NCI-H748 (cell line): ENCODE measurements around the gene LOXHD1.

Experiments used
- DNase-seq: peaks from one replicate; lab custom pipeline; 2025; ENCODE audit not compliant: unreplicated experiment; lab: John Stamatoyannopoulos, UW

Gene LOXHD1

DNA sequence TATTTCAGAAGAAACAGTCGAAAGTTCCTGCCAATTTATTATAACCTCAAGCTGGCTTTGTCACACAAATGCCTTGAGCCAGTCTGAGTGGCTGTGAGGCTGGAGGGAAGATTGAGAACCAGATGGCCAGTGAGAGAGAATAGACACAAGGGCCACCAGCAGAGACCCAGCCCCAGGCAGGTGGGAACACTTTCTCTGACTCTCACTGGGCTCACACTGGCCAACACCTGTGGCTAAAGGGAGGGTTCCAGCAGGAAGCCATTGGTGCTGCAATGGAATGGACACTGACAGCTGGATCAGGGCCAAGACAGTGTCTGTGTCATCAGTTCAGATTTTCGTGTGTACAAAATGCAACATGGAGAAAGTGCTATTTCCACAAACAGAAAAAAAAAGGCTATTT is 29.9 kb downstream of the LOXHD1 start:
- no peak for DNase-seq

DNA sequence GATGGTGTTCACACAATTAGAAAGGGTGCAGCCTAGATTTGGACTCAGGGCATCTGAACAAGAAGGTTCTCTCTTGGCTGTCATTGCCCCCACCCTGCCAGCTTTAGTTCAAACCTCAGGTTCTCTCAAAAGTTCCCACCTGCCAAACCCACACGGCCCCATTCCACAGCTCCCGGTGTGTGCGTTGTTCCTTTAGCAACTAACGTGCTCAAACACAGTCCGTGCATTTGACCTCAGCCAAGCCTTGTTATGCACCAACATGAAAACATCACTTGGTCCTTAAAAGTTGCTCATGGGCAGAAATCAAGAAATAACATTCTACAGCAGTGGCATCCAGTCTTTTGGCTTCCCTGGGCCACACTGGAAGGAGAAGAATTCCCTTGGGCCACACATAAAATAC is 32.0 kb downstream of the LOXHD1 start:
- no peak for DNase-seq

DNA sequence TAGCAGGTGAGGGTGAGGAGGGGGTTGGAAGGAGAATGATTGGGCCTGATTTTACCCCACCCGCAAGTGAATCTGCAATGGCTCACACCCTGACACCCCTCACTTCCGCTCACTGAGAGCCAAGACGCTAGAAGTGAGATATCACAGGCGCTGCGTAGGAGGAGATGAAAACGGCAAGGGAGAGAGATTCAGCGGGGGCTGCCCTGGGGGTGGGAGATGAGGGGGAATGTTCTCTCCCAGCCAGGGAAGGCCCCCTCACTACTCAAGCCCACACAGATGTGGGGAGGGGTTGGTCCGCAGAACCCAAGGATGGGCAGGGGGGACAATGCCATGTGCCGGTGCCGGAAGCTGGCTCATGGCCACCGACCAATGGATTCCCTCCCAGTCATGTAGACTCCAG is 32.9 kb downstream of the LOXHD1 start:
- no peak for DNase-seq

DNA sequence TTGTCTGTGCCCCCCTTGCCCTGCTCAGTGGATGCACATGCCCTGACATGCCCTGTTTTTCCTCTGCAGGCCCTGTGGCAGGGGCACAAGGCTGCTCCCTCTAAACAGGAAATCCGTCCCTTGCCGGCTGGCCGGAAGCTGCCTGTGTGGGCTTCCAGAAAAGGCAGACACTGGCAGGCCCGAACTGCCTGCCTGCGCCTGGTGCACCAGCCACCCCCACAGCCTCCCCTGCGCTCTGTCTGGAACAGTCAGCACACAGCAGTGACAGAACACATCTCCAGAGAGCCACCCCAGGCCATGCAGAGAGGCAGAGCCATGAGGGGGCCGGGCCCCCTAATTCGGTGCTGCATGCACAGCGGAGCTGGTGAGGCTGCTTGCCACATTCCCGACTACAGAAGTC is 33.5 kb downstream of the LOXHD1 start:
- DNase-seq, result no peak

DNA sequence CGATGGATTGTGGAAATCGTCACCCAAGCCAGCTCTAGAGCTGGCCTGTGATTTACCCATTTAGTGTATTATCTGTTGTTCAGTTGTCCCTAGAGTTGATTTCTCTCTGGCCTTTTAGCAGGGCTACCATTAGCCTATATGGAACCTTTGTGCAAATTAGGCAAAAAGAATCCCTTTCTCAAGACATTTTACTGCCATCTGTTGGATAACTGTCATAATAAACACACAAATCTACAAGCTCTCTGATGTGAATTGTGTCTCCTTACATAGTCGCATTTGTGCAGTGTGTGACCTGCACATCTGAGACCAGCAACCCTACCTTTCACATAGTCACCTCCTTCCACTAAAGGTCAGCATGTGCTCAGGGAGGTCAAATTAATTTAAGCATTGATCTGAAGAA is 34.0 kb downstream of the LOXHD1 start:
- DNase-seq, result peak; percentile 31

DNA sequence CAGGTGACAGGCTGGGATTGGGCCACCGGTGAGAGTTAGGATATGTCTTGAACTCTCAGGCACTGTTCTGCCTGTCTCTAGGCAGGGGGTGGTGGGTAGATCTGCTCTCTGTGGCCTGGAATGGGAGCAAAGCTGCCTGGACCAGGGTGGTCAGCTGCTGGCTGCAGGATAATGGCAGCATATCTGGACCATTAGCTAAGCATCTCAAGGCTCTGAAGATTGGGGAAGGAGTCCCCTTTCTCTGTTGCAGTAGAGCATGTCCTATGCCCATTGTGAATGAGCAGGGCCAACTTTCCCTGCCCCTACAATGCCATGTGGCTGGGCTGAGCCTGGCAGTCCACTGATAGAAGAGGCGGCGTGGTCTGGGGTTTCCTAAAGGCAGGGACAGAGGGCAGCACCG is 34.6 kb downstream of the LOXHD1 start:
- no peak for DNase-seq

DNA sequence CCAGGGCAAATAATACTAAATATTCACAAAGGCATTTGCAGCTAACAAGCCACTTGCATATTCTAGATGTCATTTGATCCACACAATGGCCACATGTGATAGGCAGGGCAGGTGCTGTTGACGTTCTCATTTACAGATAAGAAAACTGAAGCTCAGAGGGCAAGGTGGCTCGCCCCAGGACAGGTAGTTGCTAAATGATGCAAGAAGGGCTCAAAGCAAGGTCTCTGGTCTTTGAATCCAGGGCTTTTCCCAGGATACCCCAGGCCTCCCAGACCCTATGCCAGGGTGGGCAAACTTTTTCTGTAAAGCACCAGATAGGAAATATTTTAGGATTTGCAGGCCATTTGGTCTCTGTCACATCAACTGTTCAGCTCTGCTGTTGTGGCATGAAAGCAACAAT is 35.1 kb downstream of the LOXHD1 start:
- DNase-seq, result no peak

DNA sequence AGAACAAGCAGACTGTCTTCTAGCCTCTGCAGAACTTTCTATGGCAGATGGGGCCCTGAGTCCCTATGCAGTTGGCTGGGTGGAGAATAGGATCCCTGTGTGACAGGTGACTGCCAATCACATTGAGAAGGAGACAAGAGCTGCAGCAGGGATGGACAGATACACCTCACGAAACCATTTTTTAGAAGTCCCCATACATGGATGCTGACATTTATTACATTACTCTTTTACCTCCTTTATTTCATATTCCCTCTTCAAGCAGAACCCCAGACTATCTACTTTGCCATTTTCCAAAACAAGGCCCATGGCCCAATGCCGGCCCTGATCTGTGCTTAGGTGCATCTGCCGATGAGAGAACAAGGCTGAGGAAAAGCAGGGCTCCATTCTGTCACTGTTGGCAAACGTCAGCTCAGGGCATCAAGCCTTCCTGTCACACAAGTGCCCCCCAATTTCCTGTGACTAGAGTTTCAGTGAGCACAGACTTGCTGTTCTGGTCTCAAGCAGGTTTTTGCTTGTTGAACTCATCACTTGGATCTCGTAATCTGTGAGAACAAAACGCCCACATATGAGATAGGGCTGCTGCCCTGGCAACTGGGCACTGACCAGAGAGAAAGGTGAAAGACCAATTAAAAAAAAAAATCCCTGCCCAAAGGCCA is 35.8 kb downstream of the LOXHD1 start:
- DNase-seq, result no peak

DNA sequence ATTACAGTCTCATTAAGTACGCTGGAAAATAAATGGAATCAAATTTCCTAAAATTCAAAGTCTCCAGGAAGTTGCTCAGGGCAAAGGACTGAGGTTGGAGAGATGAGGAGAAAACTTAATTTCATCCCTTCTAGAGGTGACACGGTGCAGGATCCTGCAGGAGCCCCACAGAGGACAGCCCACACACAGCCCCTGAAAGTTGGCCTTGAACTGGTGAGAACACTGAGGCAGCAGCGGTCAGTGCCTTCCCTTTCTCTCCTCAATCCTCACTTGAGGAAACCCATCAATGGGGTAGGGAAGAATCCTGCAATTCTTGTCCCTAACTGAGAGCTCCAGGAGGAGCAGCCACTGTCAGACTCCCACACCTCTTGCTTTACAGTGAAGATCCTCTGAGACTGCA is 37.5 kb downstream of the LOXHD1 start:
- no peak for DNase-seq

DNA sequence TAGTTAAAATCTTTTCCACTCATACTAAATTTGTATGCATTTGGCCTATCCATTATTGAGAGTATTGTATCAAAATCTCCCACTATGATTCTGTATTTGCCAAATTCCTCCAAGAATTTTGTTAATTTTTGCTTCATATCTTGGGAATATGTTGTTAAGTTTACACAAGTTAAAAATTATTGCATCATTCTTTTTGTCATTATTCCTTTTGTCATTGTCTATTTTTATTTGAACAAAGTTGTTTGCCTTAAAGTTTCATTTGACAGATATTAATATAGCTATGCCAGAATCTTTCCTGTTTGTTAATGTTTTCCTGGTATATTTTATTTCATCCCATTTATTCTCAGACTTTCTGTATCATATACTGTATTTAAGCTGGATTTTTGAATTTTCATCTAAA is 41.3 kb downstream of the LOXHD1 start:
- no peak for DNase-seq

DNA sequence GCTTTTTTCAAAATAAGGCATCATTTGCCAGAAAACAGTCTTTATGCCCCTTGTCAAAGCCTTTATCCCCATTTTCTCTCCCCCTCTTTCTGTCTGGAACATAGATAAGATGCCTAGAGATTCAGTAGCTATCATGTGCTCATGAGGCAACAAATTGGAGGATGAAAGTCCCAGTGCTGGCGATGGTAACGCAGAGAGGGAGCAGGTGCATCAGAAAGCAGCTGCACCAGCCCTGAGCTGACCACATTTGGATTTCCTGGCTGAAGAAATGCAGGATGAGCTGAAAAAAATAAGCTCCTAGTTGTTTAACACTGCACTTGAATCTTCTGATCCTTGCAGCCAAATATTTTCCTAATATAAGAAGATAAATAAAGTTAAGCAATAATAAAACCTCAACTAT is 48.0 kb downstream of the LOXHD1 start:
- DNase-seq, result no peak

DNA sequence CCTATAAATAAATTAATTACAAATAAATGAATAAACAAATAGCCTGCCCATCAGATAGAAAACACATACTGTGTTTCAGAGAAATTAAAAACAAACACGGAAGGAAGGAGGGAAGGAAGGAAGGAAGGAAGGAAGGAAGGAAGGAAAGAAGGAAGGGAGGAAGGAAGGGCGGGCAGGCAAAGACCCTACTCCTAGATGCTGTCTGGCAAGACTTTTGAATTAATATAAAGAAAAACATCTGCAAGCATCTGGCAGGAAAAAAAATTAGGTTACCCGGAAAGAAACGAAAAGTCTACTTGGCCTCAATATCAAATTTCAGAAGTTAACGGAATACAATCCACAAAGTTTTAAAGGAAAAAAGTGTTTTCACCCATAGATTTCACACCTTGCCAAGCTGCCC is 49.1 kb downstream of the LOXHD1 start:
- DNase-seq, result no peak

DNA sequence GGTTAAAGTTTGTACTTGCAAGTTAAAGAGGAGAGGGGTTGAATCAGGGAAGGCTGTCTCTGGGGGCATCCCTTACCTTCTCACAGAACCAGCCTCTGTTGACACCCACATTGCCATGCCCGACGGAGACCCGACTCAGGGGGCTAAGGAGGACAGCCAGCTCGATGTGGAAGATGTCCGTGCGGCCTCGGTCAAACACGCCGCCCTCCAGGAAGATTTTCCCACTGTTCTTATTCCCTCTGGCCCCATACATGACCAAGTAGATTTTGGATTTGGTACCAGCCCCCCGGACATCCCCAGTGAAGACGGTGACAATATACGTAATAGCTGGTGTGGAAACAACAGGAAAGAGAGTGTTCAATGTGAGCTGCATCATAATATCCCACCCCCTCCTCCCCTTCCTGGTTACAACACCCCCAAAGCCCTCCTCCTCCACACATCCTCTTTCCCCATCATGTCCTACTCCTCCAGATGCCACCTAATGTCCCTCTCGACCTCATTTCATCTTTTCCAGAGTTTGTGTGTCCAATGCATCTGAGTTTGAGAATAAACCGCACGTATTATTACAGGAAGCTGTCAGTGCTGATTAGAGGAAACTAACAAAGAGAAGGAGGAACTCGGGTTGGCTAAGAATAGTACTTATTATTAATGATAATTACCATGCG is 55.7 kb downstream of the LOXHD1 start:
- no peak for DNase-seq

DNA sequence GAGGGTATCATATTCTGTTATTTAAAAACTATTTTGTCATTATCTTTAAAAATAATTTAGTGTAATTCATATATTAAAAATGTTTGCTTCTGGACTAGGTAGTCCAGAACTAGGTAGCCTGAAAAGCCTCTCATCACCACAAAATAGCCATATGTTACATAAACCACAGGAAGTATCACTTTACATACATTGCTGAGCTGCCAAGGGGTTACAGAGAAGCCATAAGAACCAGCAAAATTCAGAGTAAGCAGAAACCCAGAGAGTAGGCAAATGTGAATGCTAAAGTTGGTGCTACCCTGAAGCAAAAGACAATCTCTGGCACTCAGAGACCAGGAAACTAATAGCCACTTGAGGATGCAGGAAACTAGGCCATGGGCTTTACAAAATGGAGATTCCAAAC is 60.9 kb downstream of the LOXHD1 start:
- DNase-seq, result peak; percentile 10

DNA sequence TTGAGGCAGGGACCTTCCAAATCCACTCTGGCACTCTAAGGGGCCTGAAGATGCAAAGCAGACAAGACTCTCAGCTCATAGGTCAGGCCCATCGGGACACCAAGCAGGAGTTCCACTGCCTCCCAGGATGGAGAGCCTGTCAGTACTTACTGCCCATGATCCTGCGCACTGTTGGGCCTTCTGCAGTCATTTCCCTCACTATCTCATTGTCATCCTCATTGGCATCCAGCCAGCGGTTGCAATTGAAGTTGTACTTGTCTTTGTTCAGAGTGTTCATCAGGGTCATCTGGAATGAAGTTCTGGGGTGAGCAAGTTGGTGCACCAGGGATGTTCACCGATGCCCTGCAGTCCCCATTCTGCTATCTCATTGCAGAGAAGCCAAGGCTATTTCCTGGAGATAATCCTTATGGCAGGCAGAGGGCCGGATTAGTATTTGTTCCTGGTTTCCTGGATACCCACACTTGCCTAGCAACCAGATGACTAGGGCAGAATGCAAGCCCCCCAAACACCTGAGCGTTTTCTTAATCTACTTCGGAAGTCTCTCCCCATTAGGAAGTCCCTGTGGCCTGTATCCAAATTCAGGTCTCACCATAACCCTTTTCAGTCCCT is 65.1 kb downstream of the LOXHD1 start:
- DNase-seq, result peak; percentile 18

DNA sequence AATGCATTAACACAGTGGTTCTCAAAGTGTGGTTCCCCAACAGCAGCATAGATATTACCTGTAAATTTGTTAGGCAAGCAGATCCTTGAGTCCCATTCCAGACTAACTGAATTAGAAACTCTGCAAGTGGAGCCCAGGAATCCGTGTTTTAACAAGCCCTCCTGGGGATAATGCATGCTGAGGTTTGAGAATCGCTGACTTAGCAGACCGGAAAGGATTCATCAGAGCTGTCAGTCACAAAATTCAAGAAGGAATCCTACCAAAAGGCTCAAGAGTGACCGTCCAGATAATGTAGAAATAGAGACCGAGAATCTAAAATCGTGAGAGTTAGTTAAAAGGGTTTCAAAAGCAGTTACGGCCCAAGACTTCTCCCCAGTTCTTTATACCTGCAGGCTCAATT is 66.9 kb downstream of the LOXHD1 start:
- no peak for DNase-seq

DNA sequence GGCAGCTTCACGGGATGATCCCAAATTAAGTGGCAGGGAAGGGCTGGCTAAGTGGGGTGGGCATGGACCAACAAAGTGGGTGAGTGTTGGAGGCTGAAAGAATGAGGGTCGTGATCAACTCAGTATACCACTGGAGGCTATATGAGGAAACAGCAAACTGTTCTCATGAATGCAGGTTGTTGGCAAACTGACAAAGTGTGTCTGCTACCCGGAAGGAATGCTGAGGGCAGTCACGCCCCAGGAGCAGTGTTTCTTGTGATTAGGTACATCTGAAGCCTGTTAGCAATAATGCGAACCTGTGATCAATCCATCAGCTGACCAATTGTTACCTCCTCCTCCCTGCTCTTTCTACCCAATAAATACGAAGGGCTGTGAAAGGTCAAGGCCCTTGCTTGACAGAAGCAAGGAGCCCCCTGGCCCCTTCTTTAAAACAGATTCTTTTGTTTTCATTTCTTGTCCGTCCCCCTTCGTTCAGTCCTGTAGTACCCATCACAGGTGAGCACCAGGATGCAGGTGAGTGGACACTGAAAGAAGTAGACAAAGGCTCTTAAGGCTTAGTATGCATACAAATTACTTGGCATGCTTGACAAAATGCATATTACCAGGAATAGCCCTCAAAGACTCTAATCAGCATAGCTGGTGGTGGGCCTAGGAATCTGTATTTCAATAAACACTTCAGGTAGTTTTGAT is 67.9 kb downstream of the LOXHD1 start:
- no peak for DNase-seq

DNA sequence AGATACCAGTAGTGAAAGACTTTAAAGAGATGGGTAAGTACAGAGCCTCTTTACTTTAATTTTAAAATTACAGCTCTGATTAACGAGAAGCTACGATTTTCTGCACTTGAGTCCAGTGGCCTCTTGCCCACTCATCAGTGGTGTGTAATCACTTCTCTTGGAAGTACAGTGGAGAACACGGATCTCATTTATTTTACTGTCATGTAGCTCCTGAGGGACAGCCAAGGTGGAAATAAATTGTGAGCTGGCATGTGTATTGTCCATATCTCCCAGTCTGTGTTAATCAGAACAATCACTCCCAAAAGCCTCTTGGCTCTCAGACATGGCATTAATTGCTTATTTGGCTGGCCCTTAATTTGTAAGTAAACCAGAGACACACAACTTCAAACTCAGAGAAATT is 69.4 kb downstream of the LOXHD1 start:
- no peak for DNase-seq

DNA sequence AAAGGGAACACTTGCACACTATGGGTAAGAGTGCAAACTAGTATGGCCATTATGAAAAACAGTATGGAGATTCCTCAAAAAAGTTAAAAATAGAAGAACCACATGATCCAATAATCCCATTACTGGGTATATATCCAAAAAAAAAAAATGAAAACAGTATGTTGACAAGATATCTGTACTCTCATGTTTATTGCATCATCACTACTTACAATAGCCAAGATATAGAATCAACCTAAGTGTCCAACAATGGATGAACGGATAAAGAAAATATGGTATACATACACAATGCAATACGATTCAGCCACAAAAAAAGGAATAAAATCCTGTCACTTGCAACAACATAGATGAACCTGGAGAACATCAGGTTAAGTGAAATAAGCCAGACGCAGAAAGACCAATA is 73.3 kb downstream of the LOXHD1 start:
- DNase-seq, result no peak

DNA sequence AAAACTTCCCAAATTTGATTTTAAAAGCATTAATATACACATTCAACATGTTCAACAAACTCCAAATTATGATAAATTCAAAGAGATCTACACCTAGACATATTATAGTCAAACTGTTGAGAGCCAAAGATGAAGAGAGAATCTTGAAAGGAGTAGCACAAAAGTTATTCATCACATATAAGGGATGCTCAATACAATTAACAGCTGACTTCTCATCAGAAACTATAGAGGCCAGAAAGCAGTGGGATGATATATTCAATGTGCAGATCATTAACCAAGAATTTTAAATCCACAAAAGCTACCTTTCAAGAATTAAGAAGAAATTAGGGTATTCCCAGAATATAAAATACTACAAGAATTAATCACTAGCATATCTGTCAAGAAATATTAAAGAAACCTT is 75.4 kb downstream of the LOXHD1 start:
- DNase-seq, result no peak

DNA sequence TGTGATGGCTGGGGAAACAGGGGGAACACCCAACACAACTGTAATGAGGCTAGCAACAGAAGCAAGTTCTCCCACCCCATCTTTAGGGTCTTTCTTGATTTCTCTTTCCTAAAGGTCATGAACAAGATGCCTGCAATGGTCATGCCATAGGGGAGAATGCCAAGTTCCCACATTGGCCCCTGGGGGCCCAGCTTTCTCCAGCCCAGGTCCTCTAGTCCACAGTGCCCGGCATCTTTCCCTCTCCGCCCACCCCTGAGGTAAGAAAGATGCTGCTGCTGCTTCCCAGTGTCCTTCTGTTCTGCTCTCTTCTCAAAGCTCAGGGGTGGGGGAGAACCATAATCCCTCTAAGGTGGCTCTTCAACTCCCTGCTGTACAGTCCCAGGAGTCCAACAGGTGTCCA is 78.0 kb downstream of the LOXHD1 start:
- no peak for DNase-seq

DNA sequence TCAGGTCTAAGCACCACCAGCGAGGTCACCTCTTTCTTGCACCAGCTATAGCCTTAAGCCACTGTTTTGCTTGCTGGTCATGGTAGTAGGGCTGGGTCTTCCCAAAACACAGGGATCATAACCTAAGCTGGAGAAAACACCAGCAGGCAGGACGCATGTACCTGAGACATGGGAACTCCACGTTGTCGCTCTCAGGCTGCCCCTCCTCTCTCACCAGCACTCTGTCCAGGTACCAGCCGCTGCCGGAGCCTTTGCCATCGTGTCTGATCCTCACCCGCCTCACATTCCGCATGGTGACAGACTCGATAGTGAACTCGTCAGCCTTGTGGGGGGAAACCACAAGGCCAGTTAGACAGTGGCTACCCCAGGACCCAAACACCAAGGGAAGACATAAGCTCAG is 79.5 kb downstream of the LOXHD1 start:
- DNase-seq, result no peak
